ENCODE measurements around the gene RD3L. TPM values are rescaled to one million over a fixed set of nuclear protein-coding genes. Genes with fewer than 3 reads are reported as not detected.
A peak's percentile ranks its signal among the peaks of the same experiment; 100 is the strongest.

Gene RD3L
- total and polyA plus RNA-seq, 2 of the 13 experiments (the other 11 are each of a cell fraction or from before 2014, with no cell fraction given) = not detected

DNA sequence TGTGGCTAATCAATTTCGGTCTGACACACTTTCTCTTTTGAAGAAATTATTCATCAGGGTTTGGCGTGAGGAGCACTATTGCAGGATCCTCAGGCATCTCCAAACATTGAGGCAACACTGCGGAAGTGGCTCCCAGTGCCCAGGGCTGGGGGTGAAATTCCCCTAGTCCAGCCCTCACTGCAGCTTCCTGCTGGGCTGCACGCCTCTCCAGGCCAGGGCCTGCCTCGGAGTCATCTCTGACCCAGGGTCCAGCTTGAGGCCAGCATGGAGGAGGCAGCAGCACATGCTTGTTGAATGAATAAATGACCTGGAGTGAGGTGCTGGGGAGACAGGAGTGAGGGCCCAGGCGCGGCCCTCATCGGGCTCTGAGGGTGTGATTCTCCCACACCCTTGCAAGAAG, 50.1 kb downstream of the RD3L start (continued):
- TF ChIP-seq ZNF570 (CRISPR knock-in tag; IDR thresholded peaks at IDR 0.05; ENCODE audit: borderline replicate concordance) = no peak
- TF ChIP-seq PITX1 (CRISPR knock-in tag; IDR thresholded peaks at IDR 0.05) = no peak
- TF ChIP-seq GLI4 (CRISPR knock-in tag; IDR thresholded peaks at IDR 0.05; ENCODE audit: borderline replicate concordance) = no peak
- TF ChIP-seq, protein P1, sequence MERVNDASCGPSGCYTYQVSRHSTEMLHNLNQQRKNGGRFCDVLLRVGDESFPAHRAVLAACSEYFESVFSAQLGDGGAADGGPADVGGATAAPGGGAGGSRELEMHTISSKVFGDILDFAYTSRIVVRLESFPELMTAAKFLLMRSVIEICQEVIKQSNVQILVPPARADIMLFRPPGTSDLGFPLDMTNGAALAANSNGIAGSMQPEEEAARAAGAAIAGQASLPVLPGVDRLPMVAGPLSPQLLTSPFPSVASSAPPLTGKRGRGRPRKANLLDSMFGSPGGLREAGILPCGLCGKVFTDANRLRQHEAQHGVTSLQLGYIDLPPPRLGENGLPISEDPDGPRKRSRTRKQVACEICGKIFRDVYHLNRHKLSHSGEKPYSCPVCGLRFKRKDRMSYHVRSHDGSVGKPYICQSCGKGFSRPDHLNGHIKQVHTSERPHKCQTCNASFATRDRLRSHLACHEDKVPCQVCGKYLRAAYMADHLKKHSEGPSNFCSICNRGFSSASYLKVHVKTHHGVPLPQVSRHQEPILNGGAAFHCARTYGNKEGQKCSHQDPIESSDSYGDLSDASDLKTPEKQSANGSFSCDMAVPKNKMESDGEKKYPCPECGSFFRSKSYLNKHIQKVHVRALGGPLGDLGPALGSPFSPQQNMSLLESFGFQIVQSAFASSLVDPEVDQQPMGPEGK (CRISPR knock-in tag; IDR thresholded peaks at IDR 0.05) = peak; percentile 27; the same call in 1 of the 2 replicates
- TF ChIP-seq ZNF296 (CRISPR knock-in tag; conservative IDR thresholded peaks at IDR 0.05) = no peak
- TF ChIP-seq, protein P2, sequence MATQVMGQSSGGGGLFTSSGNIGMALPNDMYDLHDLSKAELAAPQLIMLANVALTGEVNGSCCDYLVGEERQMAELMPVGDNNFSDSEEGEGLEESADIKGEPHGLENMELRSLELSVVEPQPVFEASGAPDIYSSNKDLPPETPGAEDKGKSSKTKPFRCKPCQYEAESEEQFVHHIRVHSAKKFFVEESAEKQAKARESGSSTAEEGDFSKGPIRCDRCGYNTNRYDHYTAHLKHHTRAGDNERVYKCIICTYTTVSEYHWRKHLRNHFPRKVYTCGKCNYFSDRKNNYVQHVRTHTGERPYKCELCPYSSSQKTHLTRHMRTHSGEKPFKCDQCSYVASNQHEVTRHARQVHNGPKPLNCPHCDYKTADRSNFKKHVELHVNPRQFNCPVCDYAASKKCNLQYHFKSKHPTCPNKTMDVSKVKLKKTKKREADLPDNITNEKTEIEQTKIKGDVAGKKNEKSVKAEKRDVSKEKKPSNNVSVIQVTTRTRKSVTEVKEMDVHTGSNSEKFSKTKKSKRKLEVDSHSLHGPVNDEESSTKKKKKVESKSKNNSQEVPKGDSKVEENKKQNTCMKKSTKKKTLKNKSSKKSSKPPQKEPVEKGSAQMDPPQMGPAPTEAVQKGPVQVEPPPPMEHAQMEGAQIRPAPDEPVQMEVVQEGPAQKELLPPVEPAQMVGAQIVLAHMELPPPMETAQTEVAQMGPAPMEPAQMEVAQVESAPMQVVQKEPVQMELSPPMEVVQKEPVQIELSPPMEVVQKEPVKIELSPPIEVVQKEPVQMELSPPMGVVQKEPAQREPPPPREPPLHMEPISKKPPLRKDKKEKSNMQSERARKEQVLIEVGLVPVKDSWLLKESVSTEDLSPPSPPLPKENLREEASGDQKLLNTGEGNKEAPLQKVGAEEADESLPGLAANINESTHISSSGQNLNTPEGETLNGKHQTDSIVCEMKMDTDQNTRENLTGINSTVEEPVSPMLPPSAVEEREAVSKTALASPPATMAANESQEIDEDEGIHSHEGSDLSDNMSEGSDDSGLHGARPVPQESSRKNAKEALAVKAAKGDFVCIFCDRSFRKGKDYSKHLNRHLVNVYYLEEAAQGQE (IDR thresholded peaks at IDR 0.05; ENCODE audit: borderline replicate concordance in 1 of 2, low read depth in 1 of 2, low read length in 2 of 2) = no peak
- no peak for TF ChIP-seq MEIS2 (CRISPR knock-in tag; IDR thresholded peaks at IDR 0.05)
- no peak for TF ChIP-seq GATA4 (IDR thresholded peaks at IDR 0.05; ENCODE audit: borderline replicate concordance, low read depth)
- no peak for TF ChIP-seq ZNF564 (CRISPR knock-in tag; IDR thresholded peaks at IDR 0.05)
- TF ChIP-seq NFYC (CRISPR knock-in tag; IDR thresholded peaks at IDR 0.05) = no peak
- TF ChIP-seq, protein P3, sequence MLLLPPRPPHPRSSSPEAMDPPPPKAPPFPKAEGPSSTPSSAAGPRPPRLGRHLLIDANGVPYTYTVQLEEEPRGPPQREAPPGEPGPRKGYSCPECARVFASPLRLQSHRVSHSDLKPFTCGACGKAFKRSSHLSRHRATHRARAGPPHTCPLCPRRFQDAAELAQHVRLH (CRISPR knock-in tag; IDR thresholded peaks at IDR 0.05; ENCODE audit: borderline replicate concordance, low read depth) = 0 out of 2 replicates have a peak, but pooled peaks have one; percentile 34
- TF ChIP-seq NFE2 (CRISPR knock-in tag; IDR thresholded peaks at IDR 0.05) = no peak
- no peak for TF ChIP-seq FLYWCH1 (CRISPR knock-in tag; IDR thresholded peaks at IDR 0.05)
- TF ChIP-seq, protein P4, sequence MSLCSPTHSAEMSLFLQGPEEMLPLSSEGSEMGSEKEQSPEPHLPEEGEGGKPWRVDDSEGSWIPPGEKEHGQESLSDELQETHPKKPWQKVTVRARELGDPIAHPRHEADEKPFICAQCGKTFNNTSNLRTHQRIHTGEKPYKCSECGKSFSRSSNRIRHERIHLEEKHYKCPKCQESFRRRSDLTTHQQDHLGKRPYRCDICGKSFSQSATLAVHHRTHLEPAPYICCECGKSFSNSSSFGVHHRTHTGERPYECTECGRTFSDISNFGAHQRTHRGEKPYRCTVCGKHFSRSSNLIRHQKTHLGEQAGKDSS (CRISPR knock-in tag; IDR thresholded peaks at IDR 0.05; ENCODE audit: borderline replicate concordance, low read depth) = peak; percentile 97
- TF ChIP-seq, protein P5, sequence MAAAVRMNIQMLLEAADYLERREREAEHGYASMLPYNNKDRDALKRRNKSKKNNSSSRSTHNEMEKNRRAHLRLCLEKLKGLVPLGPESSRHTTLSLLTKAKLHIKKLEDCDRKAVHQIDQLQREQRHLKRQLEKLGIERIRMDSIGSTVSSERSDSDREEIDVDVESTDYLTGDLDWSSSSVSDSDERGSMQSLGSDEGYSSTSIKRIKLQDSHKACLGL (CRISPR knock-in tag; IDR thresholded peaks at IDR 0.05) = no peak
- no peak for TF ChIP-seq ZNF562 (CRISPR knock-in tag; IDR thresholded peaks at IDR 0.05; ENCODE audit: borderline replicate concordance)
- TF ChIP-seq AKAP8 (CRISPR knock-in tag; IDR thresholded peaks at IDR 0.05) = no peak
- TF ChIP-seq, protein P6, sequence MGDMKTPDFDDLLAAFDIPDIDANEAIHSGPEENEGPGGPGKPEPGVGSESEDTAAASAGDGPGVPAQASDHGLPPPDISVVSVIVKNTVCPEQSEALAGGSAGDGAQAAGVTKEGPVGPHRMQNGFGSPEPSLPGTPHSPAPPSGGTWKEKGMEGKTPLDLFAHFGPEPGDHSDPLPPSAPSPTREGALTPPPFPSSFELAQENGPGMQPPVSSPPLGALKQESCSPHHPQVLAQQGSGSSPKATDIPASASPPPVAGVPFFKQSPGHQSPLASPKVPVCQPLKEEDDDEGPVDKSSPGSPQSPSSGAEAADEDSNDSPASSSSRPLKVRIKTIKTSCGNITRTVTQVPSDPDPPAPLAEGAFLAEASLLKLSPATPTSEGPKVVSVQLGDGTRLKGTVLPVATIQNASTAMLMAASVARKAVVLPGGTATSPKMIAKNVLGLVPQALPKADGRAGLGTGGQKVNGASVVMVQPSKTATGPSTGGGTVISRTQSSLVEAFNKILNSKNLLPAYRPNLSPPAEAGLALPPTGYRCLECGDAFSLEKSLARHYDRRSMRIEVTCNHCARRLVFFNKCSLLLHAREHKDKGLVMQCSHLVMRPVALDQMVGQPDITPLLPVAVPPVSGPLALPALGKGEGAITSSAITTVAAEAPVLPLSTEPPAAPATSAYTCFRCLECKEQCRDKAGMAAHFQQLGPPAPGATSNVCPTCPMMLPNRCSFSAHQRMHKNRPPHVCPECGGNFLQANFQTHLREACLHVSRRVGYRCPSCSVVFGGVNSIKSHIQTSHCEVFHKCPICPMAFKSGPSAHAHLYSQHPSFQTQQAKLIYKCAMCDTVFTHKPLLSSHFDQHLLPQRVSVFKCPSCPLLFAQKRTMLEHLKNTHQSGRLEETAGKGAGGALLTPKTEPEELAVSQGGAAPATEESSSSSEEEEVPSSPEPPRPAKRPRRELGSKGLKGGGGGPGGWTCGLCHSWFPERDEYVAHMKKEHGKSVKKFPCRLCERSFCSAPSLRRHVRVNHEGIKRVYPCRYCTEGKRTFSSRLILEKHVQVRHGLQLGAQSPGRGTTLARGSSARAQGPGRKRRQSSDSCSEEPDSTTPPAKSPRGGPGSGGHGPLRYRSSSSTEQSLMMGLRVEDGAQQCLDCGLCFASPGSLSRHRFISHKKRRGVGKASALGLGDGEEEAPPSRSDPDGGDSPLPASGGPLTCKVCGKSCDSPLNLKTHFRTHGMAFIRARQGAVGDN (CRISPR knock-in tag; IDR thresholded peaks at IDR 0.05) = peak; percentile 52; the same call in 1 of the 2 replicates
- peak; percentile 41; the same call in 1 of the 2 replicates for TF ChIP-seq HDAC1 (CRISPR knock-in tag; IDR thresholded peaks at IDR 0.05)
